Upper lobe of left lung (tissue), 6 donors: Measurements from ENCODE around the gene NKX6-2. TPM values are rescaled to one million over a fixed set of nuclear protein-coding genes. Genes with fewer than 3 reads are reported as not detected.

ENCODE experiments used
- ATAC-seq, 2 donors: fragments of 200-7000 bp; cut with Tn5 transposase; one replicate each; pipeline ENCODE4 v1.9.1; 2022; ENCODE audit warnings: mild to moderate bottlenecking in 2 of 2, moderate library complexity in 2 of 2; ENCODE audit not compliant: low FRiP score in 2 of 2
- DNase-seq, 2 donors: peaks; one replicate each; pipeline ENCODE4 v3.0.0-alpha.2; 2019 to 2020
- H3K27ac ChIP-seq, 4 donors: fragments of 200-600 bp; sonication (generic); one replicate each; pipeline ENCODE4 v1.5.1; 2016 to 2019
- H3K27me3 ChIP-seq, 4 donors: fragments of 200-600 bp; sonication (generic); one replicate each; pipeline ENCODE4 v1.5.1; 2017 to 2019
- H3K36me3 ChIP-seq, 4 donors: fragments of 200-600 bp; sonication (generic); one replicate each; pipeline ENCODE4 v1.5.1; 2016 to 2019
- H3K4me1 ChIP-seq, 4 donors: fragments of 200-600 bp; sonication (generic); one replicate each; pipeline ENCODE4 v1.5.1; 2018 to 2019
- H3K4me3 ChIP-seq, 4 donors: fragments of 200-600 bp; sonication (generic); one replicate each; pipeline ENCODE4 v1.5.1; 2017 to 2019; ENCODE audit warnings: mild to moderate bottlenecking in 2 of 4, moderate library complexity in 1 of 4
- H3K9me3 ChIP-seq, 4 donors: fragments of 200-600 bp; sonication (generic); one replicate each; pipeline ENCODE4 v1.5.1; 2018 to 2019
- CTCF ChIP-seq, 6 experiments: fragments of 450-650 bp in 4 of 6; fragments of 200-600 bp in 2 of 6; sonication (generic) in 2 of 6; IDR thresholded peaks; one replicate each; pipeline ENCODE4 v1.5.1; 2016 to 2019; ENCODE audit warnings: antibody characterized with exemption in 6 of 6
- EP300 ChIP-seq, 4 donors: sonication (generic); formaldehyde crosslinking; IDR thresholded peaks; one replicate each; pipeline ENCODE4 v1.5.1; 2017; ENCODE audit warnings: antibody characterized with exemption in 4 of 4, control low read depth in 2 of 4
- POLR2A ChIP-seq, 4 donors: fragments of 450-650 bp; IDR thresholded peaks; one replicate each; pipeline ENCODE4 v1.5.1; 2016 to 2017; ENCODE audit warnings: antibody characterized with exemption in 4 of 4, mild to moderate bottlenecking in 2 of 4
- POLR2AphosphoS5 ChIP-seq, 2 donors: sonication (generic); formaldehyde crosslinking; IDR thresholded peaks; one replicate each; pipeline ENCODE4 v1.5.1; 2017; ENCODE audit warnings: antibody characterized with exemption in 2 of 2
- WGBS, 2 donors: methylation state at CpG; one replicate each; pipeline ENCODE4 v1.1.5; 2017 to 2018; 5-methylcytosine and 5-hydroxymethylcytosine counted together
- total RNA-seq, 6 donors: library from RNA; depleted of rRNA in 4 of 6; stranded (reverse); fragments of >200 nt in 4 of 6; gene quantifications; one replicate each; pipeline versions ENCODE4 v1.1.0 to v1.2.1, GENCODE V29; 2016 to 2021
- donor health status: DM: no; HTN: no; CAD: no; lungs with moderate emphysema.
- donor health status: DM: no; HTN: yes; CAD: no; lungs with severe emphysema.

NKX6-2 gene
- not detected for total RNA-seq

- Histone ChIP-seq H3K27ac (no peak within 1 kb of the TSS), H3K4me3 (peak within 1 kb of the TSS in 2 of 4 donors; percentile 18 to 21), H3K9me3 (no peaks in the 10 kb centered on the region), H3K36me3 (peaks cover 0 to 22% (median 16%) of the 10 kb centered on the region in 4 donors), H3K27me3 (peaks cover 6 to 54% (median 37%) of the 10 kb centered on the region in 4 donors), H3K4me1 (peaks cover 16 to 49% (median 29%) of the 10 kb centered on the region in 4 donors)
- no peak for ATAC-seq
- TF ChIP-seq POLR2AphosphoS5 (IDR thresholded peaks at IDR 0.05) (no peak), CTCF (IDR thresholded peaks at IDR 0.05) (no peak), POLR2A (IDR thresholded peaks at IDR 0.05) (no peak), EP300 (IDR thresholded peaks at IDR 0.05) (no peak)
- WGBS, 2 donors: 2 to 6% methylated on average over 19 to 38 of the region's 119 CpGs
- DNase-seq: peak in 1 of 2 donors; percentile 71
These were observed at the start of gene NKX6-2 for GRCh38 chr10:132785723-132786475. Gene NKX6-2 (minus strand): TSS chr10:132786147. CDS start chr10:132785948, 199 bp downstream.

GRCh38 chr10:132834891-132835847 lies 49.2 kb upstream of the NKX6-2 start:
- 60 to 83% methylated on average over 2 to 19 of the region's 25 CpGs for WGBS, 2 donors
- TF ChIP-seq POLR2AphosphoS5 (IDR thresholded peaks at IDR 0.05) (no peak), POLR2A (IDR thresholded peaks at IDR 0.05) (no peak), EP300 (IDR thresholded peaks at IDR 0.05) (no peak), CTCF (IDR thresholded peaks at IDR 0.05) (no peak)
- peaks cover 0 to 5% (median 0%) of the 10 kb centered on the region in 4 donors for H3K4me1 ChIP-seq
- H3K4me3 ChIP-seq: no peak overlapping the region
- ATAC-seq (peak; percentile 7), DNase-seq (peak in 1 of 2 donors; percentile 78)
- H3K36me3 ChIP-seq: no peaks in the 10 kb centered on the region
- H3K27me3 ChIP-seq: peaks cover 0 to 8% (median 3%) of the 10 kb centered on the region in 4 donors
- H3K9me3 ChIP-seq: no peaks in the 10 kb centered on the region
- no peak overlapping the region for H3K27ac ChIP-seq

GRCh38 chr10:132834311-132834761 lies 48.4 kb upstream of the NKX6-2 start:
- Histone ChIP-seq H3K4me3 (no peak overlapping the region), H3K27me3 (peaks cover 0 to 8% (median 3%) of the 10 kb centered on the region in 4 donors), H3K27ac (no peak overlapping the region), H3K9me3 (no peaks in the 10 kb centered on the region), H3K4me1 (peaks cover 0 to 5% (median 0%) of the 10 kb centered on the region in 4 donors), H3K36me3 (no peaks in the 10 kb centered on the region)
- WGBS, 2 donors: 92 to 95% methylated on average over 11 to 18 of the region's 18 CpGs
- DNase-seq (peak in 1 of 2 donors; percentile 66), ATAC-seq (no peak)
- TF ChIP-seq EP300 (IDR thresholded peaks at IDR 0.05): no peak
- no peak for TF ChIP-seq CTCF (IDR thresholded peaks at IDR 0.05)
- no peak for TF ChIP-seq POLR2A (IDR thresholded peaks at IDR 0.05)
- no peak for TF ChIP-seq POLR2AphosphoS5 (IDR thresholded peaks at IDR 0.05)

- Histone ChIP-seq H3K4me3 (no peak overlapping the region), H3K4me1 (peaks cover 0 to 5% (median 0%) of the 10 kb centered on the region in 4 donors), H3K36me3 (no peaks in the 10 kb centered on the region), H3K9me3 (no peaks in the 10 kb centered on the region), H3K27ac (no peak overlapping the region), H3K27me3 (peaks cover 0 to 8% (median 3%) of the 10 kb centered on the region in 4 donors)
- DNase-seq: peak in 1 of 2 donors; percentile 50
- WGBS, 2 donors: 70 to 75% methylated on average over 23 to 29 of the region's 29 CpGs
- TF ChIP-seq CTCF (IDR thresholded peaks at IDR 0.05) (no peak), POLR2A (IDR thresholded peaks at IDR 0.05) (no peak), POLR2AphosphoS5 (IDR thresholded peaks at IDR 0.05) (no peak), EP300 (IDR thresholded peaks at IDR 0.05) (no peak)
- ATAC-seq: peak in 1 of 2 donors; percentile 5
These were observed 47.6 kb upstream of the NKX6-2 start for GRCh38 chr10:132833421-132834111.
